Fibroblast of the aortic adventitia (primary cell): ENCODE results near the gene CDK5RAP2. TPM values are rescaled to one million over a fixed set of nuclear protein-coding genes. Genes with fewer than 3 reads are reported as not detected.
"Not testable (repeated sequence)": the region's sequence is repeated elsewhere in the genome, so short reads cannot be mapped to it uniquely, and the experiment has no call there.

ENCODE experiments used
- DNase-seq: peaks from one replicate; pipeline ENCODE4 v3.0.0-alpha.2; 2010; ENCODE audit warnings: low read depth
- H3K4me3 ChIP-seq: 2 replicates; pipeline ENCODE4 v1.5.1; 2011; ENCODE audit warnings: low read depth, mild to moderate bottlenecking, control low read depth, low read length, moderate library complexity
- total RNA-seq: library from RNA; depleted of rRNA; stranded (reverse); fragments of >200 nt; gene quantifications from 2 replicates; pipeline ENCODE4 v1.2.3, GENCODE V29; 2012; ENCODE audit warnings: low replicate concordance
- TF ChIP-seq, protein P1 (sequence below): IDR thresholded peaks from 2 replicates; pipeline ENCODE4 v1.5.1; 2011; ENCODE audit warnings: mild to moderate bottlenecking, low read length, control low read depth, inconsistent platforms; ENCODE audit not compliant: insufficient read depth

Gene CDK5RAP2
- total RNA-seq, 1 donor: 36.8 TPM

DNA sequence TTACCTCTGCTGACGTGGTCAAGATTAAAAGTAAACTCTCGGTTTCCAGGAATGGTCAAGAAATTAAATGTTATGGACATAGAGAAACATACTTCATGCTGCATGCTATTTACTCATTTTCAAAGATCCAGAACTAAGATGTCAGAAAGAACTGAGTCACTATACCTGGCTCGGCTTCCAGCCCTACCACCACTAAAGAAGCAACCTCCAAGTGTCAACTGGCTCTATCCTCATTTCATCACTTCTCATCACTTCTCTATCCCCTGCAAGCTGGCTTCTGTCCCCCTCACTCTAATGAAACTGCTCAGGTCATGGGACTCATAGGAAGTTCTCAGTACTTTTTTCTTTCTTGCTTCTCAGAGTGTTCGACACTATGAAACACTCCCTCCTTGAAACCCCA lies 116.2 kb downstream of the CDK5RAP2 start:
- no peak overlapping the region for H3K4me3 ChIP-seq
- TF ChIP-seq, protein P1, sequence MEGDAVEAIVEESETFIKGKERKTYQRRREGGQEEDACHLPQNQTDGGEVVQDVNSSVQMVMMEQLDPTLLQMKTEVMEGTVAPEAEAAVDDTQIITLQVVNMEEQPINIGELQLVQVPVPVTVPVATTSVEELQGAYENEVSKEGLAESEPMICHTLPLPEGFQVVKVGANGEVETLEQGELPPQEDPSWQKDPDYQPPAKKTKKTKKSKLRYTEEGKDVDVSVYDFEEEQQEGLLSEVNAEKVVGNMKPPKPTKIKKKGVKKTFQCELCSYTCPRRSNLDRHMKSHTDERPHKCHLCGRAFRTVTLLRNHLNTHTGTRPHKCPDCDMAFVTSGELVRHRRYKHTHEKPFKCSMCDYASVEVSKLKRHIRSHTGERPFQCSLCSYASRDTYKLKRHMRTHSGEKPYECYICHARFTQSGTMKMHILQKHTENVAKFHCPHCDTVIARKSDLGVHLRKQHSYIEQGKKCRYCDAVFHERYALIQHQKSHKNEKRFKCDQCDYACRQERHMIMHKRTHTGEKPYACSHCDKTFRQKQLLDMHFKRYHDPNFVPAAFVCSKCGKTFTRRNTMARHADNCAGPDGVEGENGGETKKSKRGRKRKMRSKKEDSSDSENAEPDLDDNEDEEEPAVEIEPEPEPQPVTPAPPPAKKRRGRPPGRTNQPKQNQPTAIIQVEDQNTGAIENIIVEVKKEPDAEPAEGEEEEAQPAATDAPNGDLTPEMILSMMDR: no peak
- peak; percentile 31 for DNase-seq

DNA sequence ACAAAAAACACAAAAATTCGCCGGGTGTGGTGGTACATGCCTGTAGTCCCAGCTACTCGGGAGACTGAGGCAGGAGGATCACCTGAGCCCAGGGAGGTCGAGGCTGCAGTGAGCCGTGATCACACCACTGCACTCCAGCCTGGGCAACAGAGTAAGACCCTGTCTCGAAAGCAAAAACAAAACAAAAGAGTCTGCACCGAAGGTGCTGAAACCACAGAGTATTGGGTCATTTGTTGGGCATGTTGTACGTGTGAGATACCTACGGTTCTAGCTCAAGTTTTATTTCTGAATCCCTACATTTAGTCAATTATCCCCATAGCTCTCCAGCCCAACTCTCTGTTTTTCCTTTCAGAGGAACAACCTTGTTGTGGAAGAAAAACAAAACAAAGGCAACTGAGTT lies 118.3 kb downstream of the CDK5RAP2 start:
- not testable (repeated sequence) for H3K4me3 ChIP-seq, DNase-seq

DNA sequence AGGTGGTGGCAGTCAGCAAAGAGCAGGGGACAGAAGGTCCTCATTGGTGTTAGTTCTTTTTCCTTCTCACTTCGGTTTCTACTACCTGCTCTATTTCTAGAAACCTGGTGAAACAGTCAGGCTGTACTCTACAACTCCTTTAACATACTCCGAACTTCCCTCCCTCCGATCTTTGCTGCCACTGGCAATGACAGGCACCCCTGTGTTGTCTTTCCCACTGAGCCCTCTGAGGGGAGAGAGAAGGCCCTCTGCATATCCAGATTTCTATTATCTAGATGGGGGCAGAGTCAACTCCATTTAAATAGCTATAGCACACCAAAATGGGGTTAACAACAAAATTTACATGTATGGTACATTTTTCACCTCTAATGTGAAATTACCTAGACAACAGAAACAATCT lies 123.7 kb downstream of the CDK5RAP2 start:
- no peak overlapping the region for H3K4me3 ChIP-seq

DNA sequence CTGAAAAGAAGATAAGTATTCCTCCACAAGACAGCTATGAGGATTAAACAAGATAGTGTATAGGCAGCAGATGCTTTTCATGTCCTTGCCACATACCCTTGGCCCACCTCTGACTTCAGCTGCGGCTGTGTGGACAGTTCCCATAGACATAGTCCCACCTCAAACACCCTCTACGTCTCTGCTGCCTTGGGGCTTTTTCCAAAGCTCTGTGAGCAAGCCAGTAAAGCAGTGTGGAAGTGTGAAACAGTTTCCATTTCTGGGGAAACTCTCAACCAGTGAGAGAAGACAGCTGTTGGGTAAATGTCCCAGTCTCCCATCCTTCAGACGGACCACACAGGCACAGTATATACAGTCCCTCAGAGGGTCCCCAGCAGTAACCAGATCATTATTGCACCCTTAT lies 125.5 kb downstream of the CDK5RAP2 start:
- H3K4me3 ChIP-seq: no peak overlapping the region
- TF ChIP-seq, protein P1: no peak
- DNase-seq: no peak

More for the DNA sequence above, 123.7 kb downstream of the CDK5RAP2 start:
- TF ChIP-seq, protein P1: no peak
- DNase-seq: no peak

DNA sequence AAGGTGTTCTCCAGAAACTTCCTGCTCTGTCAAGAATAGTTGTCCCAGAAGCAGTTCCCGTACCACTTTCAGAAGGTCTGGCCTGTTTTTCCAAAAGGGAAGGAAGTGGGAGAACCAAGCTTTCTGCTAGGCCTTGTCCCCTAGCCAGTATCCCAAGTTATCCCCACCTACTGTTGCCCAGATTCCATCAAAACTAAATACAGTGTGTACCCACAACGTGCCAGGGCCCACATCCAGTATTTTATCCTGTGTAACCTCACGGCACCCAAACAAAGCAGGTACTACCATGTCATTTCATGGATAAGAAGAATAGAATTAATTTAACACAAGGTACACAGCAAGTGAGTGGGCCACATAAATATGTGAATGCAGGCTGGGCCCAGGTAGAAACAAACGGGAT lies 126.2 kb downstream of the CDK5RAP2 start:
- H3K4me3 ChIP-seq: no peak overlapping the region
- TF ChIP-seq, protein P1: no peak
- no peak for DNase-seq

DNA sequence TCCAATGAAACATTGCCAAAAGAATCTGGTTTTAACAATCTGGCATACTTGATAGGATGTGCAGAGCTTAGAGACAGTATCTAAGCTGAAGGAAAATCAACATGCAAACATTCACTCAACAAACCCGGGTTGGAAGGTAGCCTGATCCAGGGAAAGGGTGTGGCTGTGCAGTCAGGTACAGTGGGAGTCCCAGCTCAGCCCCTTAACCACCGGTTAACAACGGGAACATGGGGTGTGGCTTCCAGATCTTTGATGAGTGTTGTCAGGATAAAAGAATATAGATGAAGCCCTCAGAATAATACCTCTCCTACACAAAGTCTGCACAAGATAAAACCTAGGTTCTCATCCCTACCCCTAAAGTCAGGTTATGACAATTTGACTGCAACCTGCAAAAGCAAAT lies 127.3 kb downstream of the CDK5RAP2 start:
- TF ChIP-seq, protein P1: no peak
- no peak for DNase-seq
- no peak overlapping the region for H3K4me3 ChIP-seq

DNA sequence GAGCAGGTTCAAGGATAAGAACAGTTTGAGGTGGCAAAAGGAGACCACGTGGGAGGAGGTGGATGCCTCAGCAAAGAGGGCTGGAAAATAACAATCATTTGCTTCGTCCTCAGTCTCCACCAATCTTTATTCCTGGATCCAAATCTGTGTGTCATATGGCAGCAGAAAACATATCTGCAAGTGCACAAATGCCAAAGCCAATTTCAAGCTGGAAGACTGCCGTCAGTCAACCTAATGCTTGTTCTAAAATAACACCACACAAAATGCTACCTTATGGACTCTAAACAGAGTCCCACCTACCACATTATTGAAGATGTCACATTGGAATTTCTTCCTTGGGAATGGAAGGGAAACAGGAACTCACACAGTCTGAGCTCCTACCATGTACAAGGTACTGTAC lies 129.1 kb downstream of the CDK5RAP2 start:
- no peak overlapping the region for H3K4me3 ChIP-seq
- no peak for DNase-seq
- TF ChIP-seq, protein P1: no peak
